ENCODE measurements around the gene PCDHB16. TPM values are rescaled to one million over a fixed set of nuclear protein-coding genes. Genes with fewer than 3 reads are reported as not detected.
"Not testable (repeated sequence)": the region's sequence is repeated elsewhere in the genome, so short reads cannot be mapped to it uniquely, and the experiment has no call there.

Gene PCDHB16
- total and polyA plus RNA-seq, 2 of the 13 experiments (the other 11 are each of a cell fraction or from before 2014, with no cell fraction given), result 0.60 to 0.66 TPM

DNA sequence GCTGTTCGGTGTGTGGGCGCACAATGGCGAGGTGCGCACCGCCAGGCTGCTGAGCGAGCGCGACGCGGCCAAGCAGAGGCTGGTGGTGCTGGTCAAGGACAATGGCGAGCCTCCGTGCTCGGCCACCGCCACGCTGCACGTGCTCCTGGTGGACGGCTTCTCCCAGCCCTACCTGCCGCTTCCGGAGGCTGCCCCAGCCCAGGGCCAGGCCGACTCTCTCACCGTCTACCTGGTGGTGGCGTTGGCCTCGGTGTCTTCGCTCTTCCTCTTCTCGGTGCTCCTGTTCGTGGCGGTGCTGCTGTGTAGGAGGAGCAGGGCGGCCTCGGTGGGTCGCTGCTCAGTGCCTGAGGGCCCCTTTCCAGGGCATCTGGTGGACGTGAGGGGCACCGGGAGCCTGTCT lies 2.3 kb upstream of the PCDHB16 start:
- H3K27ac ChIP-seq (ENCODE audit: extremely low read length, insufficient read depth, low read length); ATAC-seq; BruUV-seq (replicated peaks); in situ Hi-C loops (cut with HindIII; ENCODE audit: extremely low pct_ligation_motif_present, low pct_unique_long_range_greater_than_20kb); H3K4me3 ChIP-seq (replicated peaks in 1 of 3; ENCODE audit: insufficient read depth in 1 of 3, low read depth in 2 of 3, low read length in 3 of 3); H3K4me1 ChIP-seq (ENCODE audit: insufficient read depth, low read length); H3K9ac ChIP-seq (ENCODE audit: insufficient read depth, low read depth, low read length); H3K27me3 ChIP-seq (ENCODE audit: control insufficient read depth in 1 of 2, insufficient read depth in 2 of 2, low read length in 2 of 2); CTCF ChIA-PET (ENCODE audit: low intra/inter-chr PET ratio, low total read pairs); H2AFZ ChIP-seq (ENCODE audit: low read length); H3K4me2 ChIP-seq (ENCODE audit: low read depth, low read length); DNase-seq (ENCODE audit: low spot score); FAIRE-seq; POLR2A ChIA-PET; H3K79me2 ChIP-seq (ENCODE audit: insufficient read depth, low read length); H3K36me3 ChIP-seq (replicated peaks in 1 of 2; ENCODE audit: control insufficient read depth in 1 of 2, insufficient read depth in 2 of 2, low read length in 2 of 2); intact Hi-C loops (cut with micrococcal nuclease; ENCODE audit: unreplicated experiment); H4K20me1 ChIP-seq (ENCODE audit: insufficient read depth, low read length); H3K9me3 ChIP-seq (ENCODE audit: low read length): not testable (repeated sequence)
- 55% methylated on average over 9 of the region's 32 CpGs for WGBS (ENCODE audit: low lambda C conversion rate)

DNA sequence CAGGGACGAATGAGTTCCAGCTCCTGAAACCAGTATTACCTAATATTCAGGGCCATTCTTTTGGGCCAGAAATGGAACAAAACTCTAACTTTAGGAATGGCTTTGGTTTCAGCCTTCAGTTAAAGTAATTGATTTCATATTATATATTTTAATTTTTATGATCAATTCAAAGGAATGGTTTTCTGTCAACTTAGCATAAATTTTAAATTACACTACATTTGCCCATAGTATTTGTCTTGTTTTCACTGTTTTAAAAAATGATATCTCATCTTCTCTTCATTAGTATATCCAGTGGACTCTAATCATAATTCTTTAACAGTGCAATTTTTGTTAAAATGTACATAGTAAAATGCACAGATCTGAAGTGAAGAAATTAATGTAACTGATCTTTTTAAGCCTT lies 1.9 kb upstream of the PCDHB16 start:
- peak; percentile 32 to 71; a peak in 3 of 4 replicates for TF ChIP-seq MAFK (conservative IDR thresholded peaks at IDR 0.05 in 1 of 2, IDR thresholded peaks at IDR 0.05 in 1 of 2; ENCODE audit: low read length in 2 of 2)
- TF ChIP-seq, protein P1, sequence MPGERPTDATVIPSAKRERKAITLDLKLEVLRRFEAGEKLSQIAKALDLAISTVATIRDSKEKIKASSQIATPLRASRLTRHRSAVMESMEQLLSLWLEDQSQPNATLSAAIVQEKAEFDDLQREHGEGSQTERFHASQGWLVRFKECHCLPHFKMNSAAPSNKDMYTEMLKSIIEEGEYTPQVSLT (CRISPR knock-in tag; IDR thresholded peaks at IDR 0.05; ENCODE audit: borderline replicate concordance, low read depth), result no peak
- TF ChIP-seq, protein P2, sequence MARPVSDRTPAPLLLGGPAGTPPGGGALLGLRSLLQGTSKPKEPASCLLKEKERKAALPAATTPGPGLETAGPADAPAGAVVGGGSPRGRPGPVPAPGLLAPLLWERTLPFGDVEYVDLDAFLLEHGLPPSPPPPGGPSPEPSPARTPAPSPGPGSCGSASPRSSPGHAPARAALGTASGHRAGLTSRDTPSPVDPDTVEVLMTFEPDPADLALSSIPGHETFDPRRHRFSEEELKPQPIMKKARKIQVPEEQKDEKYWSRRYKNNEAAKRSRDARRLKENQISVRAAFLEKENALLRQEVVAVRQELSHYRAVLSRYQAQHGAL (CRISPR knock-in tag; IDR thresholded peaks at IDR 0.05; ENCODE audit: not compliant biosample characterization), result no peak
- TF ChIP-seq, protein P3, sequence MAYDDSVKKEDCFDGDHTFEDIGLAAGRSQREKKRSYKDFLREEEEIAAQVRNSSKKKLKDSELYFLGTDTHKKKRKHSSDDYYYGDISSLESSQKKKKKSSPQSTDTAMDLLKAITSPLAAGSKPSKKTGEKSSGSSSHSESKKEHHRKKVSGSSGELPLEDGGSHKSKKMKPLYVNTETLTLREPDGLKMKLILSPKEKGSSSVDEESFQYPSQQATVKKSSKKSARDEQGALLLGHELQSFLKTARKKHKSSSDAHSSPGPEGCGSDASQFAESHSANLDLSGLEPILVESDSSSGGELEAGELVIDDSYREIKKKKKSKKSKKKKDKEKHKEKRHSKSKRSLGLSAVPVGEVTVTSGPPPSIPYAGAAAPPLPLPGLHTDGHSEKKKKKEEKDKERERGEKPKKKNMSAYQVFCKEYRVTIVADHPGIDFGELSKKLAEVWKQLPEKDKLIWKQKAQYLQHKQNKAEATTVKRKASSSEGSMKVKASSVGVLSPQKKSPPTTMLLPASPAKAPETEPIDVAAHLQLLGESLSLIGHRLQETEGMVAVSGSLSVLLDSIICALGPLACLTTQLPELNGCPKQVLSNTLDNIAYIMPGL (CRISPR knock-in tag; IDR thresholded peaks at IDR 0.05; ENCODE audit: borderline replicate concordance in 1 of 2, low read depth in 1 of 2), result no peak
- FAIRE-seq (no peak), ATAC-seq (no peak), DNase-seq (ENCODE audit: low spot score) (no peak)
- no peaks in the 10 kb centered on the region for H3K9me3 ChIP-seq (ENCODE audit: low read length)
- in situ Hi-C loops (cut with HindIII; ENCODE audit: extremely low pct_ligation_motif_present, low pct_unique_long_range_greater_than_20kb), result no loop called here
- intact Hi-C loops (cut with micrococcal nuclease; ENCODE audit: unreplicated experiment), result no loop called here
- no peak overlapping the region for H3K4me3 ChIP-seq (replicated peaks in 1 of 3; ENCODE audit: insufficient read depth in 1 of 3, low read depth in 2 of 3, low read length in 3 of 3)
- ChIA-PET CTCF (ENCODE audit: low intra/inter-chr PET ratio, low total read pairs) (no interaction called here), POLR2A (no interaction called here)
- H2AFZ ChIP-seq (ENCODE audit: low read length), result no peak overlapping the region
- H4K20me1 ChIP-seq (ENCODE audit: insufficient read depth, low read length), result no peaks in the 10 kb centered on the region
- no peak overlapping the region for H3K27ac ChIP-seq (ENCODE audit: extremely low read length, insufficient read depth, low read length)
- H3K4me2 ChIP-seq (ENCODE audit: low read depth, low read length), result no peak overlapping the region
- H3K9ac ChIP-seq (ENCODE audit: insufficient read depth, low read depth, low read length), result no peak overlapping the region
- H3K79me2 ChIP-seq (ENCODE audit: insufficient read depth, low read length), result no peaks in the 10 kb centered on the region
- H3K27me3 ChIP-seq (ENCODE audit: control insufficient read depth in 1 of 2, insufficient read depth in 2 of 2, low read length in 2 of 2), result no peaks in the 10 kb centered on the region; a peak in 1 of 5 replicates
- no peaks in the 10 kb centered on the region for H3K36me3 ChIP-seq (replicated peaks in 1 of 2; ENCODE audit: control insufficient read depth in 1 of 2, insufficient read depth in 2 of 2, low read length in 2 of 2)
- H3K4me1 ChIP-seq (ENCODE audit: insufficient read depth, low read length), result no peaks in the 10 kb centered on the region; the same call in 1 of the 2 replicates
- WGBS (ENCODE audit: low lambda C conversion rate), result 17% methylated on average over 1 of the region's 1 CpG
- no TSS peak for BruUV-seq (replicated peaks)

DNA sequence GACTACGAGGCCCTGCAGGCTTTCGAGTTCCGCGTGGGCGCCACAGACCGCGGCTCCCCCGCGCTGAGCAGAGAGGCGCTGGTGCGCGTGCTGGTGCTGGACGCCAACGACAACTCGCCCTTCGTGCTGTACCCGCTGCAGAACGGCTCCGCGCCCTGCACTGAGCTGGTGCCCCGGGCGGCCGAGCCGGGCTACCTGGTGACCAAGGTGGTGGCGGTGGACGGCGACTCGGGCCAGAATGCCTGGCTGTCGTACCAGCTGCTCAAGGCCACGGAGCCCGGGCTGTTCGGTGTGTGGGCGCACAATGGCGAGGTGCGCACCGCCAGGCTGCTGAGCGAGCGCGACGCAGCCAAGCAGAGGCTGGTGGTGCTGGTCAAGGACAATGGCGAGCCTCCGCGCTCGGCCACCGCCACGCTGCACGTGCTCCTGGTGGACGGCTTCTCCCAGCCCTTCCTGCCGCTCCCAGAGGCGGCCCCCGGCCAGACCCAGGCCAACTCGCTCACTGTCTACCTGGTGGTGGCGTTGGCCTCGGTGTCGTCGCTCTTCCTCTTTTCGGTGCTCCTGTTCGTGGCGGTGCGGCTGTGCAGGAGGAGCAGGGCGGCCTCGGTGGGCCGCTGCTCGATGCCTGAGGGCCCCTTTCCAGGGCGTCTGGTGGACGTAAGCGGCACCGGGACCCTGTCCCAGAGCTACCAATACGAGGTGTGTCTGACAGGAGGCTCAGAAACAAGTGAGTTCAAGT lies 2.1 kb downstream of the PCDHB16 start:
- H3K4me2 ChIP-seq (ENCODE audit: low read depth, low read length); H3K9me3 ChIP-seq (ENCODE audit: low read length); CTCF ChIA-PET (ENCODE audit: low intra/inter-chr PET ratio, low total read pairs); H3K27me3 ChIP-seq (ENCODE audit: control insufficient read depth in 1 of 2, insufficient read depth in 2 of 2, low read length in 2 of 2); H3K9ac ChIP-seq (ENCODE audit: insufficient read depth, low read depth, low read length); H4K20me1 ChIP-seq (ENCODE audit: insufficient read depth, low read length); DNase-seq (ENCODE audit: low spot score); intact Hi-C loops (cut with micrococcal nuclease; ENCODE audit: unreplicated experiment); H2AFZ ChIP-seq (ENCODE audit: low read length); ATAC-seq; H3K79me2 ChIP-seq (ENCODE audit: insufficient read depth, low read length); H3K4me3 ChIP-seq (replicated peaks in 1 of 3; ENCODE audit: insufficient read depth in 1 of 3, low read depth in 2 of 3, low read length in 3 of 3); H3K27ac ChIP-seq (ENCODE audit: extremely low read length, insufficient read depth, low read length); H3K4me1 ChIP-seq (ENCODE audit: insufficient read depth, low read length); in situ Hi-C loops (cut with HindIII; ENCODE audit: extremely low pct_ligation_motif_present, low pct_unique_long_range_greater_than_20kb); BruUV-seq (replicated peaks); H3K36me3 ChIP-seq (replicated peaks in 1 of 2; ENCODE audit: control insufficient read depth in 1 of 2, insufficient read depth in 2 of 2, low read length in 2 of 2); FAIRE-seq; POLR2A ChIA-PET: not testable (repeated sequence)
- 74% methylated on average over 17 of the region's 69 CpGs for WGBS (ENCODE audit: low lambda C conversion rate)

All from HepG2 (cell line).